Ascending aorta (tissue), 2 donors: ENCODE measurements around the gene MYCN. TPM values are rescaled to one million over a fixed set of nuclear protein-coding genes. Genes with fewer than 3 reads are reported as not detected.

Experiments
- DNase-seq, 2 donors: peaks; one replicate each; pipeline ENCODE4 v3.0.0-alpha.2; 2019; ENCODE audit warnings: low spot score in 2 of 2
- H3K27ac ChIP-seq, 2 donors: fragments of 200-600 bp; sonication (generic); one replicate each; pipeline ENCODE4 v1.5.1; 2016 to 2017; ENCODE audit warnings: mild to moderate bottlenecking in 1 of 2
- H3K27me3 ChIP-seq: fragments of 200-600 bp; sonication (generic); one replicate; pipeline ENCODE4 v1.5.1; 2017
- H3K36me3 ChIP-seq, 2 donors: fragments of 200-600 bp; sonication (generic); one replicate each; pipeline ENCODE4 v1.5.1; 2016
- H3K4me1 ChIP-seq, 2 donors: fragments of 200-600 bp; sonication (generic); one replicate each; pipeline ENCODE4 v1.5.1; 2016 to 2017; ENCODE audit warnings: mild to moderate bottlenecking in 1 of 2
- H3K4me3 ChIP-seq, 2 donors: fragments of 200-600 bp; sonication (generic); one replicate each; pipeline ENCODE4 v1.5.1; 2016 to 2017; ENCODE audit warnings: mild to moderate bottlenecking in 1 of 2
- H3K9me3 ChIP-seq, 2 donors: fragments of 200-600 bp; sonication (generic); one replicate each; pipeline ENCODE4 v1.5.1; 2016
- intact Hi-C: fragments of 100-400 bp; cut with DNase I; formaldehyde crosslinking; loops from one replicate; pipeline ENCODE4 v1.15.1; 2023
- total RNA-seq: library from RNA; depleted of rRNA; stranded (reverse); fragments of >200 nt; gene quantifications from one replicate; pipeline ENCODE4 v1.1.0, GENCODE V29; 2016
- TF ChIP-seq, protein P1 (sequence below), 3 experiments: fragments of 200-600 bp in 2 of 3; fragments of 450-650 bp in 1 of 3; sonication (generic) in 2 of 3; IDR thresholded peaks; one replicate each; pipeline ENCODE4 v1.5.1; 2016 to 2019; ENCODE audit warnings: antibody characterized with exemption in 3 of 3, mild to moderate bottlenecking in 1 of 3, moderate library complexity in 1 of 3

Gene MYCN
- total RNA-seq, 1 donor from 2014 or later, result not detected

DNA sequence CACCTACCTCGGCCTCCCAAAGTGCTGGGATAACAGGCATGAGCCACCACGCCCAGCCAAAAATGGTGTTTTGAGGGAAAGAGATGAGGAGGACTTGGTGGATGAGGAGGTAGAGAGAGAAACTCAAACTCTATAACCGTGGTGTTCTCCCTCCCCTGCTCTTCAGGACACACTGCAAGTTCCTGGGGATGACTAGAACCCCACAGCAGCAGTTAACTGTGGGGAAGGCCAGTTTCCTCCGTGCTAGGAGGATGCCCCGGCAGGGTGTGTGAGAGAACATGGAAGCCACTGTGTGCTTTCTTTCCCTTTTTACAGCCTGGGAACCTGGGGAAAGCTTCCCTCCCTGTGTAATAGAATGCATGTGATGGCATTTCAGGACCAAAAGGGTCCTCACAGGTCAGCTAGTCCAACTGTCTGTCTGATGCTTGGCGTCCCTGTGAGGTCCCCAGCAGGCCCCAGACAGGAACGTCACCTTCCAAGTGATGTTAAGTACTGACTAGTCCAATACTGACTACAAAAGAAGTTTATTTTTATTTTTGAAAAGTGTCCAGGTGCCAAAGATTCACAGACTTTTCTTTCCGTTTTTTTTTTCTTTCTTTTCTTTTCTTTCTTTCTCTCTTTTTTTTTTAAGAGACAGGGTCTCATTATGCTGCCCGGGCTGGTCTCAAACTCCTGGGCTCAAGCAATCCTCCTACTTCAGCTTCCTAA is 38.9 kb downstream of the MYCN start:
- no peaks in the 10 kb centered on the region for H3K27me3 ChIP-seq
- H3K4me3 ChIP-seq, result no peak overlapping the region
- H3K9me3 ChIP-seq, result no peaks in the 10 kb centered on the region
- TF ChIP-seq, protein P1, sequence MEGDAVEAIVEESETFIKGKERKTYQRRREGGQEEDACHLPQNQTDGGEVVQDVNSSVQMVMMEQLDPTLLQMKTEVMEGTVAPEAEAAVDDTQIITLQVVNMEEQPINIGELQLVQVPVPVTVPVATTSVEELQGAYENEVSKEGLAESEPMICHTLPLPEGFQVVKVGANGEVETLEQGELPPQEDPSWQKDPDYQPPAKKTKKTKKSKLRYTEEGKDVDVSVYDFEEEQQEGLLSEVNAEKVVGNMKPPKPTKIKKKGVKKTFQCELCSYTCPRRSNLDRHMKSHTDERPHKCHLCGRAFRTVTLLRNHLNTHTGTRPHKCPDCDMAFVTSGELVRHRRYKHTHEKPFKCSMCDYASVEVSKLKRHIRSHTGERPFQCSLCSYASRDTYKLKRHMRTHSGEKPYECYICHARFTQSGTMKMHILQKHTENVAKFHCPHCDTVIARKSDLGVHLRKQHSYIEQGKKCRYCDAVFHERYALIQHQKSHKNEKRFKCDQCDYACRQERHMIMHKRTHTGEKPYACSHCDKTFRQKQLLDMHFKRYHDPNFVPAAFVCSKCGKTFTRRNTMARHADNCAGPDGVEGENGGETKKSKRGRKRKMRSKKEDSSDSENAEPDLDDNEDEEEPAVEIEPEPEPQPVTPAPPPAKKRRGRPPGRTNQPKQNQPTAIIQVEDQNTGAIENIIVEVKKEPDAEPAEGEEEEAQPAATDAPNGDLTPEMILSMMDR (IDR thresholded peaks at IDR 0.05), result no peak
- no peaks in the 10 kb centered on the region for H3K4me1 ChIP-seq
- H3K36me3 ChIP-seq, result no peaks in the 10 kb centered on the region
- no peak for DNase-seq
- intact Hi-C loops, result no loop called here
- no peak overlapping the region for H3K27ac ChIP-seq

DNA sequence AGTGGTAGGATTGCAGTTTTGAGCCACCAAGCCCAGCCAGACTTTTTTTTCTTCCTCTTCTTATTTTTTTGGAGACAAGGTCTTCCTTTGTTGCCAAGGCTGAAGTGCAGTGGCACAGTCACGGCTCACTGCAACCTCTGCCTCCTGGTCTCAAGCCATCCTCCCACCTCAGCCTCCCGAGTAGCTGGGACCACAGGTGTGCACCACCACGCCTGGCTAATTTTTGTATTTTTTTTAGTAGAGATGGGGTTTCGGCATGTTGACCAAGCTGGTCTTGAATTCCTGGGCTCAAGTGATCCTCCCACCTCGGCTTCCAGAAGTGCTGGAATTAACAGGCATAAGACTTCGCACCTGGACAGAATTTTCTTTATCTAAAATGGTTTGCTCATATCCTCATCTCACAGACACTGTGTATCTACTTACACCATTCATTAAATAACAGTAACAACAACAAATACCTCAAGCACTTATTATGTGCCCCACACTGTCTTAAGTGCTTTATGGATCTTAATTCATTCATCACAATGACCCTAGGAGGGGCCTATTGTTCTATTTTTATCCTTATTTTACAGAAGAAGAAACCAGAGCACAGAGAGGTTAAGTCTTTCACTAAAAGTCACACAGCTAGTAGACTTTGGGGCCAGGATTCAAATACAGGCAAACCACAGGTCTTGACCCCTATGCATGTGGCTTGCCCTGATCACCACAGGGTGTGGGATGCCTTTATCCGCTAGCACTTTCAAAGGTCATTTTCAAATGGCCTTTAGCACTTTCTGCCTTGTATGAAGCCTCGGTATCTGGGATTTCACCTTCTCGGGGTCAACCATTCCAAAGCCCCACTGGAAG is 39.6 kb downstream of the MYCN start:
- intact Hi-C loops, result no loop called here
- TF ChIP-seq, protein P1 (IDR thresholded peaks at IDR 0.05), result no peak
- H3K36me3 ChIP-seq, result no peaks in the 10 kb centered on the region
- H3K9me3 ChIP-seq, result no peaks in the 10 kb centered on the region
- H3K4me3 ChIP-seq, result no peak overlapping the region
- no peaks in the 10 kb centered on the region for H3K27me3 ChIP-seq
- H3K4me1 ChIP-seq, result no peaks in the 10 kb centered on the region
- no peak overlapping the region for H3K27ac ChIP-seq
- DNase-seq, result no peak

DNA sequence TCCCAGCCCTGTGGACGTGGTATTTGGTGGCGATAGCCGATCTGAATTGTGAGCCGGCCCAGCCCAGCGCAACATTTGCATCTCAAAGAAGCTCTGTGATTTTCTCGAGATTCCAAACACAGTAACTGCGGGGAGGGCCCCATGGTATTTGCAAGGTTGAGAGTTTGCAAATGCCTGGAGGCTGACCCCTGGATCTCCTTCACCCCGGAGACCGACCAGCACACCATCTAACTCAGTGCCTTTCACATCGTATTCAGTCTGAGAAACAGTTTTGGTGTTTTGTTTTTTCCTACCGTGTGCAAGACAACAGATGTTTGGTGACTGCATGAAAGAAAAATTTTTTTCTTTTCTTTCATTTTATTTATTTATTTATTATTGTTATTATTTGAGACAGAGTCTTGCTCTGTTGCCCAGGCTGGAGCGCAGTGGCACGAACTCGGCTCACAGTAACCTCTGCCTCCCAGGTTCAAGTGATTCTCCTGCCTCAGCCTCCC is 40.3 kb downstream of the MYCN start:
- TF ChIP-seq, protein P1 (IDR thresholded peaks at IDR 0.05), result no peak
- Histone ChIP-seq H3K4me3 (no peak overlapping the region), H3K27me3 (no peaks in the 10 kb centered on the region), H3K4me1 (no peaks in the 10 kb centered on the region), H3K36me3 (no peaks in the 10 kb centered on the region), H3K27ac (no peak overlapping the region), H3K9me3 (no peaks in the 10 kb centered on the region)
- intact Hi-C loops, result no loop called here
- peak in 1 of 2 donors; percentile 13 for DNase-seq

DNA sequence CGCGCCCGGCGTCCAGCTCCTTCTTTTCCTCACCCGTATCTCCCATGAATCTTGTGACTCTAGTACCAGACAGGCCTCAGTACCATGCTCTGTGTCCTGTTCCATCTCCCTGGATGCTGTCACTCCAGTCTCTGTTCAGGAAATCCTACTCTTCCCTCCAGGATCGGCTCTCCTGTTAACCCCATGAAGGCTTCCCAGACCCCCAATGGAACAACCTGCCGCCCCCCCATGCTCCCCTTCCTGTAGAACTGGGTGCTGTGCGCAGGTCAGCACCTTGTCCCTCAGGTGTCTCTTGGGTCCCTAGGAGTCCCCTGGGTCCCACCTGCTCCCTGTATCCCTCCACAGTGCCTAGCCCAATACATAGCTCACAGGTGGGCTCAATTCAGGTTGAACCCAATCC is 41.3 kb downstream of the MYCN start:
- Histone ChIP-seq H3K9me3 (no peaks in the 10 kb centered on the region), H3K4me1 (no peaks in the 10 kb centered on the region), H3K36me3 (no peaks in the 10 kb centered on the region), H3K27me3 (no peaks in the 10 kb centered on the region), H3K4me3 (no peak overlapping the region), H3K27ac (no peak overlapping the region)
- TF ChIP-seq, protein P1 (IDR thresholded peaks at IDR 0.05), result no peak
- no peak for DNase-seq
- intact Hi-C loops, result no loop called here

DNA sequence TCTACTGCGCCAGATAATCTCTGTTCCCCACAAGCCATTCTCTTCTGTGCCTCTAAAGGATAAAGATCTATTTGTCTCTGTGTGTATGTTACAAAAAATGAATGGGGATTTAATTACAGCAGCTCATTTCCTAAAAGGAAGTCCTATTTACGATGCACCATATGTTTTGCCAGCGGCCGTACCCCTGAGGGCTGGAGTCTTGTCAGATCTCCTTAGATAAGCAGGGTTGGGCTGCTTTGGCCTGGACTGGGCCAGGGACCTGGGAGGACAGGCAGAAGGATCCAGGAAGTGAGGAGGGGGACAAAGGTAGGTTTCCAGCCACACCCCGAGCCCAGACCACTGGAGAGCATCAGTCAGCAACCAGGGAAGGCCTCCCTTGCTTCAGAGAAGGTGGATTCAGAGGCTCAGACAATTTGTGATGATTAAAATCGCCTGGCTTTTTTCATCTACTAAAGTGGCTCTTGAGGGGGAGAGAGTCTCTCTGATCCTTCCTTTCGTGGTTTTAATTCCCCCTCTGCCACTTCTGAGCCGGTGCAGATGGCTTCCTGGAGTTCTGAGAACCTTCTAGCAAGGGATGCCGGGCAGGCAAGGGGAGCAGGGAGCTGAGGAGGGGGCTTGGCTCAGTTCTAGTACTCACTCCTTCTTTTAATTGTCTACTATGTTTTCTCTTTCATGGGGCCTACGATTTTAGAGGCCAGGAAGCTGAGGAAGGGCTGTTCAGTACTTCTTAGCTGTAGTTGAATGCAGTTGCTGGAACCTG is 42.1 kb downstream of the MYCN start:
- Histone ChIP-seq H3K4me3 (no peak overlapping the region), H3K9me3 (no peaks in the 10 kb centered on the region), H3K27me3 (no peaks in the 10 kb centered on the region), H3K36me3 (no peaks in the 10 kb centered on the region), H3K4me1 (no peaks in the 10 kb centered on the region), H3K27ac (no peak overlapping the region)
- peak in 1 of 2 donors; percentile 15 for DNase-seq
- intact Hi-C loops, result no loop called here
- TF ChIP-seq, protein P1 (IDR thresholded peaks at IDR 0.05), result no peak
